ENCODE data around the gene NMT1. TPM values are rescaled to one million over a fixed set of nuclear protein-coding genes. Genes with fewer than 3 reads are reported as not detected.

Gene NMT1
- total RNA-seq, 2 experiments from 2014 or later = 156 to 169 TPM

DNA sequence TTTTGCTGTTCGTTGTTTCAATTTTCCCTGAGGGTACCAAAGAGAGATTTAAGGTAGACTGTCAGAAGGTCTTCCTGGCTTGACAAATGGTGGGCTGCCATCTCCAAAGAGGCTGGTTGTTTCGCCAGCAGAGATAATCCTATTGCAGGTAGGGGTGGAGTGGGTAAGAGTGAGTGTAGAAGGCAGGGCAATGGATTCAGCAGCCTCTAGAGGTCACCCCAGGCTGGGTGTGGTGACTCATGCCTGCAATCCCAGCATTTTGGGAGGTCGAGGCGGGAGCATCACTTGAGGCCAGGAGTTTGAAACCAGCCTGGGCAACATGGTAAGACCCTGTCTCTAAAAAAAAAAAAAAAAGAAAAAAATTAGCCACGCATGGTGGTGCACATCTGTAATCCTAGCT is 44.3 kb upstream of the NMT1 start:
- H3K9me3 Mint-ChIP-seq = no peaks in the 10 kb centered on the region
- ChIA-PET CTCF (interaction anchor here (0.8 kb wide), 1 partner anchor 45 kb away, joined by 3 read pairs; no protein-coding TSS in a partner anchor), POLR2A (no interaction called here)
- no peaks in the 10 kb centered on the region for H3K36me3 Mint-ChIP-seq (ENCODE audit: low read depth)
- no peak overlapping the region for H3K4me3 Mint-ChIP-seq
- no peak for DNase-seq
- TF ChIP-seq, protein P1, sequence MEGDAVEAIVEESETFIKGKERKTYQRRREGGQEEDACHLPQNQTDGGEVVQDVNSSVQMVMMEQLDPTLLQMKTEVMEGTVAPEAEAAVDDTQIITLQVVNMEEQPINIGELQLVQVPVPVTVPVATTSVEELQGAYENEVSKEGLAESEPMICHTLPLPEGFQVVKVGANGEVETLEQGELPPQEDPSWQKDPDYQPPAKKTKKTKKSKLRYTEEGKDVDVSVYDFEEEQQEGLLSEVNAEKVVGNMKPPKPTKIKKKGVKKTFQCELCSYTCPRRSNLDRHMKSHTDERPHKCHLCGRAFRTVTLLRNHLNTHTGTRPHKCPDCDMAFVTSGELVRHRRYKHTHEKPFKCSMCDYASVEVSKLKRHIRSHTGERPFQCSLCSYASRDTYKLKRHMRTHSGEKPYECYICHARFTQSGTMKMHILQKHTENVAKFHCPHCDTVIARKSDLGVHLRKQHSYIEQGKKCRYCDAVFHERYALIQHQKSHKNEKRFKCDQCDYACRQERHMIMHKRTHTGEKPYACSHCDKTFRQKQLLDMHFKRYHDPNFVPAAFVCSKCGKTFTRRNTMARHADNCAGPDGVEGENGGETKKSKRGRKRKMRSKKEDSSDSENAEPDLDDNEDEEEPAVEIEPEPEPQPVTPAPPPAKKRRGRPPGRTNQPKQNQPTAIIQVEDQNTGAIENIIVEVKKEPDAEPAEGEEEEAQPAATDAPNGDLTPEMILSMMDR (IDR thresholded peaks at IDR 0.05) = peak; percentile 21
- H3K27me3 Mint-ChIP-seq = peaks cover 34% of the 10 kb centered on the region
- no peak overlapping the region for H3K27ac Mint-ChIP-seq
- H3K4me1 Mint-ChIP-seq (ENCODE audit: low read depth) = peaks cover 21% of the 10 kb centered on the region
- intact Hi-C loops (cut with micrococcal nuclease) = no loop called here
- ATAC-seq = no peak

DNA sequence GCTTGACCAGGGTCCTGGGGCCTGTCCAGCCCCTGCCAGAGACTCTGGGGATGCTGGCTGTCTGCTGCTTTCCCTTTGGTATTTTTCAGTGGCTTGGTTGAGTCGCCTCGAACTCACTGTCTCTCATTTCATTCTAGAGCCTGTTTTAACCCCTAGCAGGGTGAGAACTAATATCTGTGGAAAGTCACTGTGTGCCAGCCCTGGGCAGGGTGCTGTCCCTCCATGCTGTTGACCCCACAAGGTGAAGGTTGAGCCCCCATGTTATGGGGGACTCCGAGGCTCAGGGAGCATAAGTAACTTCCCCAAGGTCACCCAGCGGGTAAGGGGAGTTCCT is 42.6 kb upstream of the NMT1 start:
- intact Hi-C loops (cut with micrococcal nuclease) = no loop called here
- DNase-seq (no peak), ATAC-seq (no peak)
- Mint-ChIP-seq H3K27me3 (peaks cover 34% of the 10 kb centered on the region), H3K4me1 (ENCODE audit: low read depth) (peaks cover 21% of the 10 kb centered on the region), H3K4me3 (peak overlapping the region; percentile 83), H3K27ac (peak overlapping the region; percentile 83), H3K9me3 (no peaks in the 10 kb centered on the region), H3K36me3 (ENCODE audit: low read depth) (peaks cover 2% of the 10 kb centered on the region)
- POLR2A ChIA-PET = interaction anchor here (3.8 kb wide), 1 partner anchor 72 kb away, joined by 19 read pairs; the partner anchor contains the start of gene KIF18B
- TF ChIP-seq, protein P1 (IDR thresholded peaks at IDR 0.05) = no peak
- CTCF ChIA-PET = interaction anchor here (0.7 to 6.0 kb wide), 4 partner anchors 47 to 107 kb away, joined by 3 to 37 read pairs (median 4); no protein-coding TSS in a partner anchor

DNA sequence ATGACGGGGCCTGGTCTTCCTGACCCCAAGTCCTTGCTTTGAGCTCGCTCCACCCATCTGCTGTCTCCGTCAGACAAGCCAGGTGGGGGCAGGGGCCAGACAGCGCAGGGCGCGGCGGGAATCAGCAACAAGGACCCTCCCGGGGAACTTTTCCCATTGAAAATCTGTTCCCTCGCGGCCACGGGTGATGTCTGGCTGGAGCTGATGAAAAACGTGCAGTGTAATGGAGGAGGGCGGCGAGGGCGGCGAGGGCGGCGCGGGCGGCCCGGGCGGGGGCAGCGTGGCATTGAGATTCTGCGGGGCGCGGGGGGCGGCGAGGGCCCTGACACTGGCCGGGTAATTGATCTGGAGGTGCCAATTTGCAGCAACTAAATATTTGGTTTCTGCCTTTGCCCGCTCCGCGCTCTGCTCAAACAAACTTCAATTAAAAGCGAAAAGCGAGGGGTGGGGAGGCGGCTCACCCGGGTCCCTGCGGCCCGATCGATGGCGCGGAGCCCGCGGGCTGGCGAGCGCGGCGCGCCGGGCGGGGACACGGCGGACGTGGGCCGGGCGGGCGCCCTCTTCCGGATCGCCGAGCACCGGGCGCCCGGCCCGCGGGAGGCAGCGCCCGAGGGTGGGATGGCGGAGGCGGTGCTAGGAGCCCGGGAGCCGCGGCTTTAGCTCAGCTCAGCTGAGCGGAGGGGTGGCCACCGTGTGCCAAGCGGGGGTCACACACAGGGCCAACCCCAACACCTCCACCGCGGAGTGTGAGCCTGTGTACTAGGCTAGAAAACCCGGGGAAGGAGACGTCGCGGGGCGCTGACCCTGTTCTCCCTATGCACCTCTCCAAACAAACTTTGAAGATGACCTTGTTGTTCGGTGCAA is 42.0 kb upstream of the NMT1 start:
- H3K27me3 Mint-ChIP-seq = peaks cover 34% of the 10 kb centered on the region
- H3K4me3 Mint-ChIP-seq = peak overlapping the region; percentile 83
- TF ChIP-seq, protein P1 (IDR thresholded peaks at IDR 0.05) = peak; percentile 65
- intact Hi-C loops (cut with micrococcal nuclease) = no loop called here
- no peaks in the 10 kb centered on the region for H3K9me3 Mint-ChIP-seq
- ATAC-seq (peak; percentile 64), DNase-seq (peak; percentile 68)
- H3K36me3 Mint-ChIP-seq (ENCODE audit: low read depth) = peaks cover 2% of the 10 kb centered on the region
- H3K4me1 Mint-ChIP-seq (ENCODE audit: low read depth) = peaks cover 21% of the 10 kb centered on the region
- ChIA-PET CTCF (interaction anchor here (0.7 to 6.7 kb wide), 20 partner anchors 10 to 347 kb away, joined by 3 to 119 read pairs (median 4); partner anchors contain the start of gene KIF18B), POLR2A (interaction anchor here (0.7 to 3.8 kb wide), 7 partner anchors 12 to 239 kb away, joined by 3 to 21 read pairs (median 3); partner anchors contain the start of genes EFTUD2, KIF18B and NMT1)
- H3K27ac Mint-ChIP-seq = peak overlapping the region; percentile 83

DNA sequence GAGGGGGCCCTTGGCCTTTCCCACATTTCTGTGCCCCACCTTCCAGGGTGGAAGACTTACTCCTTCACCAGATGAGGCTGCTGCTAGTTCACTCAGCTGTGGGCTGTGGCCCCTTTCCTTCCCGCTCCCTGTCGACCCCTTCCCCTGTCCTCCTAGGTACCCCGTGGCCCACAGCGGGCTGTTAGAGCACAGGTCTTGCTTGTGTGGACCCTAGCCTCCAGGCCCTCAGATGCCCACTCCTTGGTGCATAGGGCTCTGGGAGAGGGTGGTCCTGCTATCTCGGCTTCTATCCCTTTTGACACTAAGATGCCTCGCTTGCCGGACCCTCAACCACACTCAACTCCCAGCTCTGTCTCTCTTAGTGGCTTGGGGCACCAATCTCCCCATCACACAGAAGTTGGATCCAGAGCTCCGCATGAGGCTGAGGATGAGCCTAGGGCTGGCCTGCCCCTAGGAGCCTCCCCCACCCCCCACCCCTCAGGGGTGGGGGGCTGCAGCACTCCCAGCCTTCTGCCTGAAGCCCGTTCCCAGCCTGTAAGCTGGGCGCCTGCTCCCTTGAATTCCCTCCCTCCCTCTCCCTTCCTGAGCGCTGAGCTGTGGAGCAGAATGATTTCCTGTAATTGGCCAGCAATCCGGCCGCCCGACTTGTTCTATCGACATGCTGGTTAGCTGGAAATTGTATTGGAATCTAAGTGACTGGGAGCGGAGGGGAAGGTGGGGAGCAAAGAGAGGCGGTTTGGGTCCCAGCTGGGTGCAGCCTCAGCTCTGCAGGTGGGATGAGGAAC is 40.6 kb upstream of the NMT1 start:
- ChIA-PET POLR2A (interaction anchor here (0.7 to 3.8 kb wide), 9 partner anchors 18 to 174 kb away, joined by 3 to 21 read pairs (median 3); partner anchors contain the start of genes EFTUD2, KIF18B and NMT1), CTCF (interaction anchor here (0.9 to 6.7 kb wide), 31 partner anchors 11 to 348 kb away, joined by 3 to 119 read pairs (median 6); partner anchors contain the start of genes ACBD4, KIF18B and NMT1)
- Mint-ChIP-seq H3K9me3 (no peaks in the 10 kb centered on the region), H3K4me3 (no peak overlapping the region), H3K27me3 (peaks cover 34% of the 10 kb centered on the region), H3K27ac (no peak overlapping the region), H3K4me1 (ENCODE audit: low read depth) (peaks cover 21% of the 10 kb centered on the region), H3K36me3 (ENCODE audit: low read depth) (peaks cover 2% of the 10 kb centered on the region)
- DNase-seq = no peak
- intact Hi-C loops (cut with micrococcal nuclease) = loop anchor here (5.0 kb wide), 1 partner anchor 98 kb away; no protein-coding TSS in a partner anchor
- ATAC-seq = no peak
- TF ChIP-seq, protein P1 (IDR thresholded peaks at IDR 0.05) = no peak

Measured in activated CD8-positive, alpha-beta T cell treated with anti-CD3 and anti-CD28 coated beads for 36 hours (primary cell).